HG03196 (cell line): ENCODE measurements around the gene PGM2L1.

Source experiments
- ATAC-seq: cut with Tn5 transposase; IDR thresholded peaks from one replicate; pipeline ENCODE4 v1.9.1; 2021; ENCODE audit not compliant: unreplicated experiment

Gene PGM2L1

GRCh38 chr11:74307434-74307833, 90.8 kb downstream of the PGM2L1 start:
- ATAC-seq, result no peak

DNA sequence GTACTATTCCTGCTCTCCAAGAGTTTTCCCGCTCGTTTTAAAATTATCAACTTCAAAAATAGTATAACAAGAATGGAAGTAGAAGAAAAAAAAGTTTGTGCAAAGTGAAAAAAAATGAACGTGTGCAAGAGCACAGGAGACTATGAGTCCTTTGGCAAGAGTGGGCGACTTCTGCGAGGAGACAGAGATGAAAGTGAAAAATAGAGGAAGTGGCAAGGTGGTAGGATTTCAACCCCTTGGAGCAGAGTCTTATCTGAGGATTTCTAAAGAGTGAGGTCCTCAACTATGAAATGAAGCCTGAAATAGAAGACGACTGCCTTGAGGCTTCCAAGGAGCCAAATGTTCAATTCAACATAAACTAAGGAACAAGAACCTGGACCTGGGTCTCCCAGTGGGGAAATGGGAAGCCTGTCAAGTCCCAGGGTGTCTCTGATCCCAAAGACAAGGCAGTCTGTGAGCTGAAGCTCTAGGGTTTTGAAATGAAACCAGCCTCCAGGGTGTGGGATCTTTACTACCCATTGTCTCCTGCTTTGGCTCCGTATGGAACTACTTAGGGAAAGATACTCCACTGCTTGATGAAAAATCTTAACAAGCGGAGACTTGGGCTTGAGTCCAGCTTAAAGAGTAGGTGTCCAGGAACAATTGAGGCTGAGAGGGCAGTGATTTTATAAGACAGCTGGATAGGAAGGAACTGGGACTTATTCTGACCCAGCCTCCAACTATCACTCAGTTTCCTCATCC, 91.6 kb downstream of the PGM2L1 start:
- ATAC-seq, result no peak

DNA sequence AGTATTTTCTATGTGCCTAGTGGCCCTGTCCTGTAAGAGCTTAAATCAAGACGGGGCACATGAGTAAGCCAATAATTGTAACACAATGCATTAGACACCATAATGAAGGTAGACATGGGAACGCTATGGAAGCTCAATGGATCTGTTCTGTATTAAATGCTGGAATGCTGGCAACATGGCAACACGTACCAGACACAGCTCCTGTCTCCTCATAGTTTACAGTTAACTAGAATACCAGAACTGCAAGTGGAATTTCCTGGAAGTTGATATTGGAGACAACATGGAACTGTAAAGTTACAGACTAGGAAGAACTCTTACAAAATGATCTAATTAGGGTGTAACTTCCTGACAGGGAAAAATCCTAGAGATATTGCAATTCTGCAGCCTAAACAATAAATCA, 99.2 kb downstream of the PGM2L1 start:
- no peak for ATAC-seq

- ATAC-seq, result no peak
These were observed 100.7 kb downstream of the PGM2L1 start for GRCh38 chr11:74297484-74297883.

DNA sequence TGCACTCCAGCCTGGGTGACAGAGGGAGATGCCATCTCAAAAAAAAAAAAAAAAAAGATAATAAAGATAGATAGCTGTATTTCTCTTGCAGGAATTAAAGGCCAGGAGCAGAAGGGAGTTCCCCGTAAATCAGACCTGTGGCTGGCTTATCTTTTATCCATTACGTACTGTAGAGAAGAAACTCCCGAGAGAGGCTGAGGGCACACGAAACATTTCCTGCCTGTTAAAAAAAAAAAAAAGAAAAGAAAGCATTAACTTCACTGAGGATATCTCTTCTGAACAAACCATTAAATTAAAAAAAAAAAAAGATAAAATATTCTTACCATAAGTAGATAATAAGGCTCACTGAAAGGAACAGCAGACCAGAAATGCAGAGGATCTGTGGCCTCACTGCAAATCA, 109.3 kb downstream of the PGM2L1 start:
- ATAC-seq, result no peak

DNA sequence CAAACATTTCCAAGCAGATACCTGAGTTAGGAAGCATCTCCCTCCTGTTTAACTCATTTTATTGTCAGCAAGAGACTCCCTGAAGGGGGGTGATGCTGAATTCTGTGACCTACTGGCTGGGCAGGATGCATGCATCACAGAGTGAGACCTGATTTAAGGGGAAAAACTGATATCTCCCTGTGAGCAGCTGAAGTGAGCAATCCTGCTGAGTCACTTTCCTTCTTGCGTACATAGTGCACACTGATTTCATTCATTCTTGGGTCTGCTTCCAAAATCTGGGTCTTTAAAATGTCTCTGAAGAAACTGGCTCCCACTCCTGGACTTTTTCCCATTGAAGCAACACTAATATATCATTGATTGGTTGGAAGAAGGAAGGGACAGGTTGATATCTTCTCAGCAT, 110.1 kb downstream of the PGM2L1 start:
- no peak for ATAC-seq

GRCh38 chr11:74284466-74284865, 113.8 kb downstream of the PGM2L1 start:
- no peak for ATAC-seq

- no peak for ATAC-seq
These were observed 114.6 kb downstream of the PGM2L1 start for GRCh38 chr11:74283580-74284180.

- ATAC-seq, result no peak
These were observed 115.3 kb downstream of the PGM2L1 start for GRCh38 chr11:74282914-74283371.

DNA sequence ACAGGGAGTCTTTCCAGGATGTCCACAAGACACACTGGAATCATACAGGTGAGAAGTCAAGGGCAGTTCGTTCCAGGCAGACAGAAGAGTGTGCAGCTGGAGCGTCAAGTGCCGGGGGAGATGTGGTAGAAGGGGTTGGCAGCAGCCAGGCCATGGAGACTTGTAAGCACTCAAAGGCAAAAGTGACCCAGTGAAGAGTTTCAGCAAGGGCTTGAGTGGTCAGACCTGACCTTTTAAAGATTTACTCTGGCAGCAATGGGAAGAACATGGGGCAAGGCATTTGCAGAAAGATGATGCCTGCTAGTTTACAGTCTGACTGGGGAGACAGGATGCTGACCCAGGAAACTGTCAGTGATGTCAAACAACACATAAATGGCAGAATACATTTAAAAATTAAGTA, 115.8 kb downstream of the PGM2L1 start:
- ATAC-seq, result no peak

DNA sequence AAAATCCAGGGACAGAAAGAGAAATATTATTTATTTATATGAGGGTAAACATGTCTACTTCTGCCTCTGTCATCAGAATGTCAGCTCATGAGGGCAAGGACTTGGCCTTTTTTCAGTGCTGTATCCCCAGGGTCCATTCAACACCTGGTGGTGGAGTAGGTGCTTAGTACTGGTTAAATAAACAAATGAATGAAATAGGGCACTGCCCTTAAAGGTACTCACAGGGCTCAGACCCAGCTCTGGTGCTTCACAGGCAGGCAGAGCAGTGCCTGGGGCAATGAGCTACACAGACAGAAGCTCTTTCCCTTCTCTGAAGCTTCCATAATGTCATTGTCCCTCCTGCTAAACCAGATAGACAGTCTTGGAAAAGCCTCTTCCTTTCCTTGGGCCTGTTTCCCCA, 117.7 kb downstream of the PGM2L1 start:
- ATAC-seq, result no peak
